ENCODE data around the gene CDK5RAP1. TPM values are rescaled to one million over a fixed set of nuclear protein-coding genes. Genes with fewer than 3 reads are reported as not detected.
A peak's percentile ranks its signal among the peaks of the same experiment; 100 is the strongest.

The CDK5RAP1 gene
- polyA plus RNA-seq, 1 experiment, result 27.0 TPM

GRCh38 chr20:33423141-33423834 lies 22.0 kb upstream of the CDK5RAP1 start:
- POLR2A ChIA-PET, result no interaction called here

GRCh38 chr20:33419140-33419974 lies 18.0 kb upstream of the CDK5RAP1 start:
- ChIA-PET CTCF (interaction anchor here (0.8 kb wide), 2 partner anchors 8 to 11 kb away, joined by 3 to 4 read pairs; no protein-coding TSS in a partner anchor), POLR2A (no interaction called here)
- no peak overlapping the region for H3K4me3 ChIP-seq (ENCODE audit: low read depth, low read length)
- no peaks in the 10 kb centered on the region for H3K36me3 ChIP-seq (ENCODE audit: control insufficient read depth, insufficient read depth, low read length)
- DNase-seq (ENCODE audit: low read depth), result no peak
- H3K27me3 ChIP-seq (ENCODE audit: control insufficient read depth, insufficient read depth, low read length), result no peaks in the 10 kb centered on the region
- no peak for TF ChIP-seq CTCF (IDR thresholded peaks at IDR 0.05; ENCODE audit: insufficient read depth, low read depth, low read length)

More at GRCh38 chr20:33423141-33423834, 22.0 kb upstream of the CDK5RAP1 start:
- Histone ChIP-seq H3K36me3 (ENCODE audit: control insufficient read depth, insufficient read depth, low read length) (no peaks in the 10 kb centered on the region), H3K4me3 (ENCODE audit: low read depth, low read length) (no peak overlapping the region), H3K27me3 (ENCODE audit: control insufficient read depth, insufficient read depth, low read length) (no peaks in the 10 kb centered on the region)
- peak; percentile 65 for DNase-seq (ENCODE audit: low read depth)
- TF ChIP-seq CTCF (IDR thresholded peaks at IDR 0.05; ENCODE audit: insufficient read depth, low read depth, low read length), result no peak
- CTCF ChIA-PET, result interaction anchor here (0.8 to 1.3 kb wide), 2 partner anchors 9 to 230 kb away, joined by 3 to 4 read pairs; no protein-coding TSS in a partner anchor

GRCh38 chr20:33418033-33418432 lies 16.7 kb upstream of the CDK5RAP1 start:
- no peak overlapping the region for H3K4me3 ChIP-seq (ENCODE audit: low read depth, low read length)
- H3K27me3 ChIP-seq (ENCODE audit: control insufficient read depth, insufficient read depth, low read length), result no peaks in the 10 kb centered on the region
- no peak for DNase-seq (ENCODE audit: low read depth)
- TF ChIP-seq CTCF (IDR thresholded peaks at IDR 0.05; ENCODE audit: insufficient read depth, low read depth, low read length), result no peak
- H3K36me3 ChIP-seq (ENCODE audit: control insufficient read depth, insufficient read depth, low read length), result no peaks in the 10 kb centered on the region
- ChIA-PET POLR2A (no interaction called here), CTCF (interaction anchor here (0.8 kb wide), 1 partner anchor 9 kb away, joined by 3 read pairs; no protein-coding TSS in a partner anchor)

- peaks cover 6% of the 10 kb centered on the region for H3K36me3 ChIP-seq (ENCODE audit: control insufficient read depth, insufficient read depth, low read length)
- no peak overlapping the region for H3K4me3 ChIP-seq (ENCODE audit: low read depth, low read length)
- peak; percentile 63 for TF ChIP-seq CTCF (IDR thresholded peaks at IDR 0.05; ENCODE audit: insufficient read depth, low read depth, low read length)
- H3K27me3 ChIP-seq (ENCODE audit: control insufficient read depth, insufficient read depth, low read length), result no peaks in the 10 kb centered on the region
- no peak for DNase-seq (ENCODE audit: low read depth)
- ChIA-PET POLR2A (no interaction called here), CTCF (interaction anchor here (0.6 to 1.6 kb wide), 5 partner anchors 9 to 238 kb away, joined by 3 to 4 read pairs (median 3); partner anchors contain the start of gene CBFA2T2)
Measured at GRCh38 chr20:33415948-33416347, 14.6 kb upstream of the CDK5RAP1 start.

GRCh38 chr20:33412484-33412838 lies 11.1 kb upstream of the CDK5RAP1 start:
- Histone ChIP-seq H3K4me3 (ENCODE audit: low read depth, low read length) (no peak overlapping the region), H3K36me3 (ENCODE audit: control insufficient read depth, insufficient read depth, low read length) (peaks cover 11% of the 10 kb centered on the region), H3K27me3 (ENCODE audit: control insufficient read depth, insufficient read depth, low read length) (no peaks in the 10 kb centered on the region)
- ChIA-PET POLR2A (no interaction called here), CTCF (interaction anchor here (1.3 kb wide), 1 partner anchor 255 kb away, joined by 4 read pairs; no protein-coding TSS in a partner anchor)
- DNase-seq (ENCODE audit: low read depth), result no peak
- no peak for TF ChIP-seq CTCF (IDR thresholded peaks at IDR 0.05; ENCODE audit: insufficient read depth, low read depth, low read length)

Data from BJ (cell line).